Testis (tissue), 3 donors: ENCODE data around the gene NELFCD. TPM values are rescaled to one million over a fixed set of nuclear protein-coding genes. Genes with fewer than 3 reads are reported as not detected.
"Not testable (repeated sequence)": the region's sequence is repeated elsewhere in the genome, so short reads cannot be mapped to it uniquely, and the experiment has no call there.

ENCODE experiments used
- DNase-seq: peaks from one replicate; pipeline ENCODE4 v3.0.0-alpha.2; 2019
- H3K27ac ChIP-seq, 2 donors: fragments of 200-600 bp; sonication (generic); one replicate each; pipeline ENCODE4 v1.5.1; 2019
- H3K27me3 ChIP-seq: fragments of 200-600 bp; sonication (generic); one replicate; pipeline ENCODE4 v1.5.1; 2019
- H3K36me3 ChIP-seq: fragments of 200-600 bp; sonication (generic); one replicate; pipeline ENCODE4 v1.5.1; 2017; ENCODE audit warnings: low read depth; ENCODE audit errors: missing control alignments
- H3K4me1 ChIP-seq: fragments of 200-600 bp; sonication (generic); one replicate; pipeline ENCODE4 v1.5.1; 2019
- H3K4me3 ChIP-seq, 2 donors: fragments of 200-600 bp; sonication (generic); one replicate each; pipeline ENCODE4 v1.5.1; 2017 to 2019
- H3K9me3 ChIP-seq: fragments of 200-600 bp; sonication (generic); one replicate; pipeline ENCODE4 v1.5.1; 2017
- CTCF ChIP-seq, 3 experiments: fragments of 450-650 bp in 2 of 3; fragments of 200-600 bp in 1 of 3; sonication (generic) in 1 of 3; IDR thresholded peaks; one replicate each; pipeline ENCODE4 v1.5.1; 2016 to 2019; ENCODE audit warnings: antibody characterized with exemption in 3 of 3, mild to moderate bottlenecking in 2 of 3, moderate library complexity in 1 of 3
- POLR2A ChIP-seq: fragments of 450-650 bp; IDR thresholded peaks from one replicate; pipeline ENCODE4 v1.6.1; 2017; ENCODE audit warnings: antibody characterized with exemption, mild to moderate bottlenecking, moderate library complexity
- WGBS, 2 donors: methylation state at CpG; one replicate each; pipeline ENCODE4 v1.1.5; 2018; 5-methylcytosine and 5-hydroxymethylcytosine counted together
- intact Hi-C: fragments of 100-400 bp; cut with DNase I; formaldehyde crosslinking; loops from one replicate; pipeline ENCODE4 v1.15.1; 2023; ENCODE audit warnings: low total_unique reads
- polyA plus RNA-seq: library from polyadenylated mRNA; stranded (reverse); fragments of 350-450 nt; fragmentation: Illumina TruSeq; extraction: RNeasy Lipid Tissue Mini Kit (QIAGEN cat#74804); gene quantifications from one replicate; pipeline ENCODE4 v1.2.3, GENCODE V29; 2014; ENCODE audit warnings: low read depth, low replicate concordance; ENCODE audit not compliant: insufficient read depth
- total RNA-seq, 2 donors: library from RNA; depleted of rRNA; stranded (reverse); fragments of >200 nt; gene quantifications; one replicate each; pipeline ENCODE4 v1.2.3, GENCODE V29; 2016

The NELFCD gene
- total and polyA plus RNA-seq, 3 donors from 2014 or later, result 103 to 123 (median 105) TPM

DNA sequence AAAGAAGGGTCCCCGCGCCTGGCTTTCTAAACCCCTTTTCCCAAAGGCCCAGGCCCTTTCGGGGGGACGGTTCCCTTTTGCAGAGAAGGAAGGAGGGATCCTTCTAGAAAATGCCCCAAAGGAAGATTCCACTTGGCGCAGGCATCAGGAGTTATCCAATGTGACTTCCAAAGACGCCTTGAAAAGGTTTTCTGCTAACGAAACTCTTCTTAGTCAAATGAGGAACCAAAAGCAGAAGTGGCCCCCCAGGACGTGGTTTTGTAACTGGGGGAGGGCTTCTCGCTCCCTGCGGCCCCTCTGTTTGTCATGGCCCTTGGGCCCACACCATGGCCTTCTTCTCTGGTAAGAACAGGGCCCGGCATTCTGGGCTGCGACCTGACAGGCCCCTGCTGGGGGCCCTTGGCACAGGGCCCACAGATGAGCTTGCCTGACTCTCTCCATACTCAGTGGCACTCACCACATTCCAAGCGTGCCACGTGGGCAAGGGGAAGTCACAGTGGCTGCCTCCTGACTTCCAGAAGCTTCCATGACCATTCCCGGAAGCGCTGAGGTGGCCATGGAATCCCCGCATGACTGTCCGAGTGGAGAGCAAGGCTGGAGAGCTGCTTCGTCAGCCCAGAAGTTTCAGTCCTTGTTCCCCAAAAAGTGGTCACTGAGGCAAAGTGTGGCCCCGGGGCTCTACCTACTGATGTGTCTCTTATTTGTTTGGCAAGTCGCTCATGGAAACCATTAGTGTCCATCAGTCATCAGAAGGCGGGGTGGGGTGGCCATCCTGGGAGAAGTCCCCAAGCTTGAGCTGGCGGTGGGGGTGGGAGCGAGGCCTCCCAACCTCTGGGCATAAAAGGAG lies 26.8 kb downstream of the NELFCD start:
- Histone ChIP-seq H3K27me3 (no peaks in the 10 kb centered on the region), H3K4me3 (peak overlapping the region; percentile 57 to 70), H3K4me1 (peaks cover 9% of the 10 kb centered on the region), H3K27ac (peak overlapping the region; percentile 45 to 68), H3K9me3 (no peaks in the 10 kb centered on the region), H3K36me3 (no peaks in the 10 kb centered on the region)
- DNase-seq, result no peak
- TF ChIP-seq POLR2A, result no peak
- no peak for TF ChIP-seq CTCF (IDR thresholded peaks at IDR 0.05)
- 68 to 80% methylated on average over 19 to 23 of the region's 24 CpGs for WGBS, 2 donors
- intact Hi-C loops, result no loop called here

DNA sequence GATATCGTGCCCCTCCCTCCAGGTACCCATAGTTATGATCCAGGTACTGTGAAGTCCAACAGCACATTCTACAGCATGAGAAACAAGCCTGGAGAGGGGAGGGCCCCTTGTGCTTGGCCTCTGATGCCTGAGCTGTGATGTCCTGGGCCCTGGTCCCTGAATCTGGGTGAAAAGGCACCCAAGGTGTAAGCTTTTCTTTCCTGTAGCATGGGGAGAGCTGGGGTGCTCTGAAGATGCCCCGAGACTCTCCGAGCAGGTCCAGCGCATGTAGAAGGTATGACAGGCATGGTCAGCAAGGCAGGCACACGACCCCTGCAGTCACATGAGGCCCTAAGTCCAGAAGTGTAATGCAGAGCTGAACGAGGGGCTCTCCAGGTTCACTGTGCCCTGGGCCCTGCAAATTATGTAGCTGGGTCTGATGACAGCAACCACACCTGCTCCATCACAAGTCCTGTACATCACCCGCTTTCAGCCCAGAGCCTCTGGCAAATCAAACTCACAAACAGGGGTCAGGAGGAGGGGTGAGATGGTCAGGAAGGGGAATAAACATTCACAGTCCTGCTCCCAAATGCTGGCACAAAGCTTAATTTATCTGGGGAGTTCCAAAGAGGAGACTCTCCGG lies 27.8 kb downstream of the NELFCD start:
- intact Hi-C loops, result no loop called here
- 90 to 94% methylated on average over 4 to 8 of the region's 8 CpGs for WGBS, 2 donors

GRCh38 chr20:59010321-59010994 lies 29.4 kb downstream of the NELFCD start:
- Histone ChIP-seq H3K4me3 (no peak overlapping the region), H3K4me1 (peaks cover 9% of the 10 kb centered on the region), H3K36me3 (no peaks in the 10 kb centered on the region), H3K27me3 (no peaks in the 10 kb centered on the region), H3K27ac (no peak overlapping the region), H3K9me3 (no peaks in the 10 kb centered on the region)
- DNase-seq, result no peak
- TF ChIP-seq POLR2A, result no peak
- TF ChIP-seq CTCF (IDR thresholded peaks at IDR 0.05), result no peak
- WGBS, 2 donors, result 76 to 85% methylated on average over 5 to 8 of the region's 8 CpGs
- intact Hi-C loops, result no loop called here

More for the DNA sequence above, 27.8 kb downstream of the NELFCD start:
- no peak for DNase-seq
- Histone ChIP-seq H3K27me3 (no peaks in the 10 kb centered on the region), H3K27ac (no peak overlapping the region), H3K36me3 (no peaks in the 10 kb centered on the region), H3K4me1 (peaks cover 9% of the 10 kb centered on the region), H3K9me3 (no peaks in the 10 kb centered on the region), H3K4me3 (no peak overlapping the region)
- no peak for TF ChIP-seq CTCF (IDR thresholded peaks at IDR 0.05)
- TF ChIP-seq POLR2A, result no peak

- Histone ChIP-seq H3K4me1 (peaks cover 6% of the 10 kb centered on the region), H3K9me3 (no peaks in the 10 kb centered on the region), H3K27ac (no peak overlapping the region), H3K27me3 (no peaks in the 10 kb centered on the region), H3K36me3 (no peaks in the 10 kb centered on the region), H3K4me3 (no peak overlapping the region)
- intact Hi-C loops, result no loop called here
- TF ChIP-seq POLR2A (no peak), CTCF (IDR thresholded peaks at IDR 0.05) (no peak)
- whole genome bisulfite sequencing, 2 donors, result 71 to 74% methylated on average over 17 of the region's 17 CpGs
- no peak for DNase-seq
Measured at GRCh38 chr20:59010995-59011873, 30.2 kb downstream of the NELFCD start.

GRCh38 chr20:59011874-59012157 lies 30.8 kb downstream of the NELFCD start:
- H3K27me3 ChIP-seq, H3K4me1 ChIP-seq, H3K4me3 ChIP-seq, H3K27ac ChIP-seq, H3K9me3 ChIP-seq, H3K36me3 ChIP-seq, intact Hi-C loops, DNase-seq: not testable (repeated sequence)
- 85 to 94% methylated on average over 3 of the region's 3 CpGs for WGBS, 2 donors
